Heart left ventricle (tissue), 16 donors: ENCODE data around the gene TBL1XR1. TPM values are rescaled to one million over a fixed set of nuclear protein-coding genes. Genes with fewer than 3 reads are reported as not detected.

ENCODE experiments used
- ATAC-seq, 4 donors: fragments of 200-7000 bp; cut with Tn5 transposase; one replicate each; pipeline ENCODE4 v1.9.1; 2020 to 2022; ENCODE audit warnings: moderate library complexity in 4 of 4, mild to moderate bottlenecking in 3 of 4, moderate number of reproducible peaks in 1 of 4
- DNase-seq, 5 donors: peaks; one replicate each; pipeline ENCODE4 v3.0.0-alpha.2; 2020
- H3K27ac ChIP-seq, 12 donors: fragments of 200-600 bp; sonication (generic) in 4 of 12; one replicate each; pipeline versions ENCODE4 v1.5.0 to v1.8.0; 2016 to 2022; ENCODE audit warnings: mild to moderate bottlenecking in 2 of 12
- H3K27me3 ChIP-seq, 9 donors: fragments of 200-600 bp; sonication (generic) in 2 of 9; one replicate each; pipeline versions ENCODE4 v1.5.1 to v1.8.0; 2016 to 2022; ENCODE audit warnings: mild to moderate bottlenecking in 3 of 9
- H3K36me3 ChIP-seq, 9 donors: fragments of 200-600 bp; sonication (generic) in 2 of 9; one replicate each; pipeline versions ENCODE4 v1.5.0 to v1.8.0; 2018 to 2022; ENCODE audit warnings: mild to moderate bottlenecking in 2 of 9
- H3K4me1 ChIP-seq, 12 donors: fragments of 200-600 bp; sonication (generic) in 4 of 12; one replicate each; pipeline versions ENCODE4 v1.5.0 to v1.8.0; 2016 to 2022; ENCODE audit warnings: mild to moderate bottlenecking in 3 of 12
- H3K4me3 ChIP-seq, 12 donors: fragments of 200-600 bp; sonication (generic) in 4 of 12; one replicate each; pipeline versions ENCODE4 v1.5.0 to v1.8.0; 2017 to 2022; ENCODE audit warnings: mild to moderate bottlenecking in 9 of 12, moderate library complexity in 4 of 12
- H3K9me3 ChIP-seq, 12 donors: fragments of 200-600 bp; sonication (generic) in 4 of 12; one replicate each; pipeline versions ENCODE4 v1.5.0 to v1.8.0; 2016 to 2022; ENCODE audit warnings: mild to moderate bottlenecking in 1 of 12
- CTCF ChIP-seq, 12 donors: fragments of 200-600 bp; sonication (generic) in 4 of 12; IDR thresholded peaks; one replicate each; pipeline versions ENCODE4 v1.5.0 to v1.8.0; 2018 to 2022; ENCODE audit warnings: antibody characterized with exemption in 12 of 12, mild to moderate bottlenecking in 5 of 12
- POLR2A ChIP-seq, 2 donors: fragments of 450-650 bp; IDR thresholded peaks; one replicate each; pipeline ENCODE4 v1.6.1; 2017; ENCODE audit warnings: antibody characterized with exemption in 2 of 2, mild to moderate bottlenecking in 2 of 2, moderate library complexity in 2 of 2
- WGBS, 4 donors: extraction: QIAGEN DNeasy Blood & Tissue Kit in 2 of 4; methylation state at CpG; one replicate each; pipeline versions ENCODE4 v1.1.5 to v1.1.7; 2013 to 2018; 5-methylcytosine and 5-hydroxymethylcytosine counted together
- intact Hi-C, 10 donors: fragments of 100-400 bp; cut with DNase I; formaldehyde crosslinking; loops; one replicate each; pipeline versions ENCODE4 v1.11.1 to v1.14.2; 2022
- polyA plus RNA-seq, 2 donors: library from polyadenylated mRNA; stranded (reverse); fragments of 200-250 nt; gene quantifications; one replicate each; pipeline ENCODE4 v1.2.3, GENCODE V29; 2013
- total RNA-seq, 9 donors: library from RNA; depleted of rRNA in 2 of 9; stranded (reverse); fragments of >200 nt in 2 of 9; fragmentation: NEBNext Ultra II Directional in 3 of 9; extraction: Animal tissue kit (Norgen Biotek cat#: 25700) in 3 of 9; gene quantifications; one replicate each; pipeline versions ENCODE4 v1.1.0 to v1.2.4, GENCODE V29; 2016 to 2023
- donor health status: ischemic (EF 13 %, LVEDD 7.1; RV severe dilation, severe dysfunction).
- donor health status: healthy with polysubstance abuse.
- donor health status: DM: no; HTN: yes; CAD: no.
- donor health status: DM: no; HTN: no; CAD: no.
- donor health status: ischemic (EF 25% LVEDD 6.9; RV normal size, moderate dysfunction).
- donor health status: ischemic (EF 25% LVEDD 5.7; RV mildly dilated, moderate dysfunction).
- donor health status: healthy.
- donor health status: DM: yes; HTN: yes; CAD: no.
- donor health status: ischemic (EF 35%, LVEDD 5.7; RV mildly dilated, moderate dysfunction).
- donor health status: nonischemic (EF 11% LVEDD 7.7; RV severe dilation, severe dysfunction).
- donor health status: DM: yes; HTN: yes; CAD: no.
- donor health status: PGD.
- donor health status: ischemic (EF 29% LVEDD 5.4; RV normal size, mild dysfunction).
- donor health status: nonischemic (EF 23%, LVEDD 6.1; RV moderate dilation, normal function).

Gene TBL1XR1
- total and polyA plus RNA-seq, 11 donors = 24.0 to 176 (median 119) TPM

GRCh38 chr3:177212278-177212610, 15.0 kb upstream of the TBL1XR1 start:
- ATAC-seq (no peak), DNase-seq (no peak)
- Histone ChIP-seq H3K4me3 (no peak overlapping the region), H3K27ac (no peak overlapping the region), H3K9me3 (no peaks in the 10 kb centered on the region), H3K36me3 (no peaks in the 10 kb centered on the region), H3K27me3 (no peaks in the 10 kb centered on the region), H3K4me1 (no peaks in the 10 kb centered on the region)
- TF ChIP-seq POLR2A (IDR thresholded peaks at IDR 0.05) (no peak), CTCF (IDR thresholded peaks at IDR 0.05) (no peak)
- intact Hi-C loops = loop anchor here in 1 of 10 donors (10.0 kb wide), 1 partner anchor 73 kb away; no protein-coding TSS in a partner anchor

GRCh38 chr3:177211503-177212277, 14.4 kb upstream of the TBL1XR1 start:
- H3K27ac ChIP-seq = no peak overlapping the region
- no peak for TF ChIP-seq CTCF (IDR thresholded peaks at IDR 0.05)
- no peak for TF ChIP-seq POLR2A (IDR thresholded peaks at IDR 0.05)
- no peaks in the 10 kb centered on the region for H3K4me1 ChIP-seq
- 83 to 89% (median 86%) methylated on average over 7 of the region's 7 CpGs for whole genome bisulfite sequencing, 4 donors
- no peak overlapping the region for H3K4me3 ChIP-seq
- no peaks in the 10 kb centered on the region for H3K36me3 ChIP-seq
- no peaks in the 10 kb centered on the region for H3K9me3 ChIP-seq
- no peak for DNase-seq
- intact Hi-C loops = loop anchor here in 1 of 10 donors (10.0 kb wide), 1 partner anchor 73 kb away; no protein-coding TSS in a partner anchor
- no peaks in the 10 kb centered on the region for H3K27me3 ChIP-seq
- no peak for ATAC-seq

- Histone ChIP-seq H3K4me1 (no peaks in the 10 kb centered on the region), H3K9me3 (no peaks in the 10 kb centered on the region), H3K36me3 (no peaks in the 10 kb centered on the region), H3K4me3 (no peak overlapping the region), H3K27ac (no peak overlapping the region), H3K27me3 (no peaks in the 10 kb centered on the region)
- intact Hi-C loops = loop anchor here in 1 of 10 donors (10.0 kb wide), 1 partner anchor 74 kb away; no protein-coding TSS in a partner anchor
- DNase-seq (no peak), ATAC-seq (no peak)
- no peak for TF ChIP-seq CTCF (IDR thresholded peaks at IDR 0.05)
- TF ChIP-seq POLR2A (IDR thresholded peaks at IDR 0.05) = no peak
- 85 to 93% (median 89%) methylated on average over 11 of the region's 11 CpGs for WGBS, 4 donors
These were observed 13.6 kb upstream of the TBL1XR1 start for GRCh38 chr3:177210744-177211502.

- DNase-seq (no peak), ATAC-seq (no peak)
- 88 to 98% (median 97%) methylated on average over 5 of the region's 5 CpGs for WGBS, 4 donors
- H3K27me3 ChIP-seq = no peaks in the 10 kb centered on the region
- H3K9me3 ChIP-seq = no peaks in the 10 kb centered on the region
- intact Hi-C loops = loop anchor here in 1 of 10 donors (10.0 kb wide), 1 partner anchor 85 kb away; no protein-coding TSS in a partner anchor
- no peaks in the 10 kb centered on the region for H3K4me1 ChIP-seq
- no peaks in the 10 kb centered on the region for H3K36me3 ChIP-seq
- H3K4me3 ChIP-seq = no peak overlapping the region
- no peak overlapping the region for H3K27ac ChIP-seq
- TF ChIP-seq CTCF (IDR thresholded peaks at IDR 0.05) (no peak), POLR2A (IDR thresholded peaks at IDR 0.05) (no peak)
These were observed 12.2 kb upstream of the TBL1XR1 start for GRCh38 chr3:177209509-177209908.
